GM19043 (cell line): ENCODE data around the gene PPP3R1.

Source experiments
- ATAC-seq: cut with Tn5 transposase; IDR thresholded peaks from one replicate; pipeline ENCODE4 v1.9.1; 2021; ENCODE audit warnings: low read depth; ENCODE audit not compliant: unreplicated experiment

PPP3R1 gene

DNA sequence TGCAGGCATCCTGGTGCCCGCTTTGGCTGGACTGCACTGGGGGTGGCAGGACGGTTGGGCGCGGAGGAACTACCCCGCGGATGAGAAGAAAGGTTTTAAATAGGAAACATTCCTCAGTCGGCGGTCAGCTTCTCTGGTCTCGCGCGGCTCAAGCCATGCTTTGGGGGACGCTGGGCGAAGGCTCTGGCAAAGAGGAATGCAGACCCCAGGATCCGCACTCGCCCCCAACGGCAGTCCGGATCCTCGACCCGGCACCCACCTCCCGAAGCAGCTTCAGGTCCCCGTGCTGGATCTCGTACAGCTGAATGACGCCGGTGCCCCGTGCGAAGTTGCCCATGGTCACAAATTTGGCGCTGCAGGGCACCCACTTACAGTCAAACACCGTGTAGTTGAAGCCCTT, 95.3 kb downstream of the PPP3R1 start:
- peak; percentile 26 for ATAC-seq

DNA sequence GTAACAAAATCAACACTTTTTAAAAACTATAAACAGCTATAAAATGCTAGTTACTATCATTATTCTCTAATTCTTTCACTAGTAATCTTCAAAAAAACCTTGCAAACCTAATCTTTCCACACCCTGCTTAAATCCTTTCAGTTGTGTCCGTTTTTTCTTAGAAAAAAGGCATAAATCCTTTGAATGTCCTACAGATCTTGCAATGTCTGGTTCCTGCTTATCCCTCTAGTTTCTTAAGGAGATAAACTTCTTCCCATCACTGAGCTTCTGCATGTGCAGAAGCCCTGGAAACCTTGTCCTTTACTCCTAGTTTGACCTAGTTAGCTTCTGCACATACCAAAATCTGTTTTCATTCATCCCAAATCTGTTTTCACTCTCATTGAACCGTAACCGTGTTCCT, 95.9 kb downstream of the PPP3R1 start:
- ATAC-seq, result no peak

DNA sequence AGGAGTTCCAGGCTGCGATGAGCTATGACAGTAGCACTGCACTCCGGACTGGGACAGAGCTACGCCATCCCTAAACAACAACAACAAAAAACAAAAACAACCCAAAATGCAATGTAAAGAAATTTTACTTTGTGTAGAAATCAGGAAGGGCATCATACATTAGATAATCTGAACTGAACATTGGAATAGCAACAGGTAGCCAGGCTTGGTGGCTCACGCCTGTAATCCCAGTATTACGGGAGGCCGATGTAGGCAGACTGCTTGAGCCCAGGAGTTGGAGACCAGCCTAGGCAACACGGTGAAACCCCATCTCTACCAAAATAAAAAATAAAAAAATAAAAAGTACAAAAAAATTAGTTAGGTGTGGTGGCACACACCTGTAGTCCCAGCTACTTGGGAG, 96.7 kb downstream of the PPP3R1 start:
- no peak for ATAC-seq

DNA sequence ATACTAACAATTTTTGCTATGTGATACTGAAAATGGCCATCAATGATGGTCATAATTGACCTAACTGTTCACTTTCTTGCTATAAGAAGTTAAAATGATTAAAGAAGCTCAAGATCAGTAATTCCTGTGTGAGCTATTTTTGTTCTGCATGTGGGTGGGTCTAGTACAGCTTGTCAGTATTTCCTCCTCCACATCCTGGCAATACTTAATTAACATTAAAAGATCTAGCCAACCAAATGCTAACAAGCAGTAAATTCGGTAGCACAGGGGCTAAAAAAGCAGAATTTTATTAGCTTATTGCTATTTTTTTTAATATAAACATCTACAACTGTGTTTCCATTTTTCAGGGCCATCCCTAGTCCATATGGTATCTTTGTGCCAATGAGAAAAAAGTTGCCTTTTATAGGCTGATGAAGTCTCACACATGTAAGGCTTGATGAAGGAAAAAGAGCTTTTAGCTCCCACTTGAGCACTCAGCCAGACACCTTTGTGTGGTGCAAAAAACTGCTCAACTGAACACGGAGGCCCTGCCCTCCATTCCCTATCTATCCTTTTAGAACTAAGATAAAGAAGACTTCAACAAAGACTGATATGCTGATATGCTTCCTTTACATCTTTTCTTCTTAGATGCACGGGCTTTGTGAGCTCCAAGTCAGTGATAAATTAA, 99.5 kb downstream of the PPP3R1 start:
- no peak for ATAC-seq

DNA sequence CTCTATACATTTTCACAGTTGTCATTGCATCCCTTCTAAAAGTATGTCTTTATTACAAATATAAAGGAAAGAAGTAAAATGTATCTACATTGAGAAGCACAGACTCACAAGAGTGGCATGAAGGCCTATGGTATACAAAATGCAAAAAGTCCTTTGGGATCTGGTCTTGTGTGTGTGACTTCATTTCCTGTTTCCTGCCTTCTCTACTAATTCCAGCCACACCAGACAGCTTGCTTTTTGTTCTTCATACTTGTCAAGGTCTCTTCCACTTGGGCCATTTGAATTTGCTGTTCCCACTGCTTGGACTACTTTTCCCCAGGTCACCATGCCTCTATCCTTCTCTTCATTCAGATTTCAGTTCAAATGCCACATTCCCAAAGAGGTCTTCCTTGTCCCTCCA, 101.3 kb downstream of the PPP3R1 start:
- ATAC-seq, result no peak

DNA sequence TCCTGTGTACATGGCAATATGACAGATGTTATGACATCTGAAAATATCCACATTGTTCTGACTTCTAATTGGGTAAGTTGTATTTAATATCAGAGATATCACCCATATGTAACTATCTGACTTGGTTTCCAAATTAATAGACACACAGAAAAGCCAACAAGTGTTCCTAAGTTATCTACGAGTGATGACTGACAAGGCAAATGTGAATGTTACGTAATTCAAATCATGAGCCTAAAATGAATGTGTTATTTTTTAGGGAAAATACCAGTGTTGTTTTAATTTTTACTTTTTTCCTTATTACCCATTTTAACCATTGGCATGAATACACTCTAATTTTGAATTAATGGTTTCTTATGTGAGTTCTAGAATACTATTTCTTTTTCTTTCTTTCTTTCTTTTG, 110.5 kb downstream of the PPP3R1 start:
- ATAC-seq, result no peak

DNA sequence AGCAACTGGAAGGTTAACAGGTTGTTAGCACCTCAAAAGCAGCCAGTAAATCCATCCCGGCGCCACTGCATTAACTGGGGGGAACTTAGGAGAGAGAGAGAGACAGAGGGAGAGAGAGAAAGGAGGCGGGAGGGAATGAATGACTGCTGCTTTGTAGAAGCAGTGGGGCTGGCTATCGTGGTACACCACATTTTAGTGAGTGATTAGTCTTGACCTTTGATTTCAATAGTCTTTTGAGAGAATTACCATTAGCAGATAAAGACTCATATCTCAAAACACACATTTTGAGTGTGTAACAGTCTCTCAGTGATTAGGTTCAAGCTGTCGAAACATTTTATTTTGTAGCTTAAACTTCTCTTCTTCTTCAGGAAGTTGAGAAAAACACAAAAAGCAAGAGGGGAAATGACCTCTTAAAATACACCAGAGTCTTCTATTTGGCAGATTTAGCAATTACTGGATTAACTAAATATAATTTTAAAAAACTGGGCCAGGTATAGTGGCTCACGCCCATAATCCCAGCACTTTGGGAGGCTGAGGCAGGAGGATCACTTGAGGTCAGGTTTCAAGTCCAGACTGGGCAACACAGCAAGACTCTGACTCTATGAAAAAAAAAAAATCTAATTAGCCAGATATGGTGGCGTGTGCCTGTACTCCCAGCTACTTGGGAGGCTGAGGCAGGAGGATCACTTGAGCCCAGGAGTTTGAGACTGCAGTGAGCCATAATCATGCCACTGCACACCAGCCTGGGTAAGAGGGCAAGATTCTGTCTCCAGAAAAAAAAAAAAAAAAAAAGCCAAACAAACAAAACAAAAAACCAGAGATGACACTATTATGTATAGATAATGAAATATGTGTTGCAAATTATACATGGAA, 116.6 kb downstream of the PPP3R1 start:
- ATAC-seq, result no peak

DNA sequence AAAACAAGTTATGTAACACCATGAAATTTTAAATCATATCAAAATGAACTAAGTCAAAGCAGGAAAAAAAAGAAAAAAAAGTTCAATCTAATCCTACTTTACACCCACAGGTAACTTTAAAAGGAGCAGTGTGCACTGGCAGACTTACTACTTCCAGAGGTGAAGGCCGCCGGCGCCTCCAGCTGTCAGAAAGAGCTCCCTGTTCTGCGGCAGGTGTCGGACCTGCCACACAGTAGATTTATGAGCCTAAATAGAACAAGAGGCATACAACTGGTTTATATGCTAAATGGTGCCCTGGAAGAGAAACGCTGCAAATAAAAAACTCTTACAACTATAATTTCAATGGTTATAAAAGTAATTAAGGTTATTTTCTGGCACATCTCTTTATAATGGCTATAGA, 117.8 kb downstream of the PPP3R1 start:
- no peak for ATAC-seq

DNA sequence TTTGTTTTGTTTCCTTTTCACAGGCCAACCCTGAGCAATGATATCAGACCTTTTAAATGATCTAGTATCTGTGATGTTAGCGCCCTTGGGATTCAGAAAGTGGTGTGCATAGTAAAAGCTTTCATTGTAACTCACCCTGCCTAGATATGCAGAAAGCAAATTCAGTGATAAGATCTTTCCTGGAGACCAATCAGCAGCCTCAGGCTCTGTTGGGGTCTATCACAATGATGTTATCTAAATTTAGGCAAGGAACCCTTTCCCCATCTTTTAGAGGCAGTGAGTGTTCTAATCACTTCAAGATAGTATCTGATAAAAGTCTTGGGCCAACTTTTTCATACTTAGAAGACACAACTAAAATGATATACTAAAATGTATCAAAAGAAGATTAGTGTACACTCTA, 118.2 kb downstream of the PPP3R1 start:
- no peak for ATAC-seq
